Measurements from ENCODE around the gene NEK9.

DNA sequence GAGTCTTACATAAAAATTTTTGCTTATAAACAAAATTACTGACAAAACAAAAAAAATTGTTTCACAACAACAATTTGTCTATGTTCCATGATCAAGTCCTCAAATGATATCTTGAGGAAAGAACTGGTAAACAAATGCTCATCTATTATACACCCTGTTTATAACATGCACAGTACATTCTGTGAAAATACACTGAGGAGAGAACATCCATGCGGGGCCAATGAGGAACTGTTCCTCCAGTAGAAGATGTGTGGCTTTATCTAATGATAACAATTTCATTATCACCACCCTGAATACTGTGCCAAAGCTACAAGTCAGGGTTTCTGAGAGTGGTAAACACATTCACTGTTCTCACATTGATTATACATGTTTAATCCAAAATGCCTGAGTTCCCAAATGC is 86.3 kb downstream of the NEK9 start:
- TF ChIP-seq, protein P1, sequence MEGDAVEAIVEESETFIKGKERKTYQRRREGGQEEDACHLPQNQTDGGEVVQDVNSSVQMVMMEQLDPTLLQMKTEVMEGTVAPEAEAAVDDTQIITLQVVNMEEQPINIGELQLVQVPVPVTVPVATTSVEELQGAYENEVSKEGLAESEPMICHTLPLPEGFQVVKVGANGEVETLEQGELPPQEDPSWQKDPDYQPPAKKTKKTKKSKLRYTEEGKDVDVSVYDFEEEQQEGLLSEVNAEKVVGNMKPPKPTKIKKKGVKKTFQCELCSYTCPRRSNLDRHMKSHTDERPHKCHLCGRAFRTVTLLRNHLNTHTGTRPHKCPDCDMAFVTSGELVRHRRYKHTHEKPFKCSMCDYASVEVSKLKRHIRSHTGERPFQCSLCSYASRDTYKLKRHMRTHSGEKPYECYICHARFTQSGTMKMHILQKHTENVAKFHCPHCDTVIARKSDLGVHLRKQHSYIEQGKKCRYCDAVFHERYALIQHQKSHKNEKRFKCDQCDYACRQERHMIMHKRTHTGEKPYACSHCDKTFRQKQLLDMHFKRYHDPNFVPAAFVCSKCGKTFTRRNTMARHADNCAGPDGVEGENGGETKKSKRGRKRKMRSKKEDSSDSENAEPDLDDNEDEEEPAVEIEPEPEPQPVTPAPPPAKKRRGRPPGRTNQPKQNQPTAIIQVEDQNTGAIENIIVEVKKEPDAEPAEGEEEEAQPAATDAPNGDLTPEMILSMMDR (IDR thresholded peaks at IDR 0.05): no peak
- TF ChIP-seq POLR2A (IDR thresholded peaks at IDR 0.05): no peak
